ENCODE measurements around the gene SRRD. TPM values are rescaled to one million over a fixed set of nuclear protein-coding genes. Genes with fewer than 3 reads are reported as not detected.

Gene SRRD
- total RNA-seq, 1 experiment from 2014 or later = 25.1 TPM

DNA sequence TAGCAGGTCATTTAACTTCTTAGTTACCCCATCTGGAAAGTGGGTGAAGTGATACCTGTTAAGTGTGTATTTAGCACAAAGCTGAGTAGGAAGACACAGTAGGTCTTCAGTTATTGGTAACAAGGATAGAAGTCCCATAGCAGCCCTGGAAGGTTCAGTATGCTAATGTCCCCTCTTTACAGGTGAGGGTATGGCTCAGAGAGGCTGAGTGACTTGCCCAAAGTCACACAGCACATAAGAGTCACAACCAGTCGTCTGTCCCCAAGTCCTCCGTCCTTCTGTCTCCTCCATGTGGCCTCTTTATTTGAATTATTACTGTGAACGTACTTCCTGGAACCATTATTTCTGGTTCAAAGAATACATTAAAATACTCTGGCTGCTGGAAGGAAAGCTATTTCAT is 44.1 kb upstream of the SRRD start (continued):
- TF ChIP-seq, protein P1, sequence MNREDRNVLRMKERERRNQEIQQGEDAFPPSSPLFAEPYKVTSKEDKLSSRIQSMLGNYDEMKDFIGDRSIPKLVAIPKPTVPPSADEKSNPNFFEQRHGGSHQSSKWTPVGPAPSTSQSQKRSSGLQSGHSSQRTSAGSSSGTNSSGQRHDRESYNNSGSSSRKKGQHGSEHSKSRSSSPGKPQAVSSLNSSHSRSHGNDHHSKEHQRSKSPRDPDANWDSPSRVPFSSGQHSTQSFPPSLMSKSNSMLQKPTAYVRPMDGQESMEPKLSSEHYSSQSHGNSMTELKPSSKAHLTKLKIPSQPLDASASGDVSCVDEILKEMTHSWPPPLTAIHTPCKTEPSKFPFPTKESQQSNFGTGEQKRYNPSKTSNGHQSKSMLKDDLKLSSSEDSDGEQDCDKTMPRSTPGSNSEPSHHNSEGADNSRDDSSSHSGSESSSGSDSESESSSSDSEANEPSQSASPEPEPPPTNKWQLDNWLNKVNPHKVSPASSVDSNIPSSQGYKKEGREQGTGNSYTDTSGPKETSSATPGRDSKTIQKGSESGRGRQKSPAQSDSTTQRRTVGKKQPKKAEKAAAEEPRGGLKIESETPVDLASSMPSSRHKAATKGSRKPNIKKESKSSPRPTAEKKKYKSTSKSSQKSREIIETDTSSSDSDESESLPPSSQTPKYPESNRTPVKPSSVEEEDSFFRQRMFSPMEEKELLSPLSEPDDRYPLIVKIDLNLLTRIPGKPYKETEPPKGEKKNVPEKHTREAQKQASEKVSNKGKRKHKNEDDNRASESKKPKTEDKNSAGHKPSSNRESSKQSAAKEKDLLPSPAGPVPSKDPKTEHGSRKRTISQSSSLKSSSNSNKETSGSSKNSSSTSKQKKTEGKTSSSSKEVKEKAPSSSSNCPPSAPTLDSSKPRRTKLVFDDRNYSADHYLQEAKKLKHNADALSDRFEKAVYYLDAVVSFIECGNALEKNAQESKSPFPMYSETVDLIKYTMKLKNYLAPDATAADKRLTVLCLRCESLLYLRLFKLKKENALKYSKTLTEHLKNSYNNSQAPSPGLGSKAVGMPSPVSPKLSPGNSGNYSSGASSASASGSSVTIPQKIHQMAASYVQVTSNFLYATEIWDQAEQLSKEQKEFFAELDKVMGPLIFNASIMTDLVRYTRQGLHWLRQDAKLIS (CRISPR knock-in tag; IDR thresholded peaks at IDR 0.05; ENCODE audit: borderline replicate concordance) = no peak
- TF ChIP-seq FOXP1 (CRISPR knock-in tag; IDR thresholded peaks at IDR 0.05; ENCODE audit: borderline replicate concordance) = no peak
- TF ChIP-seq RORB (CRISPR knock-in tag; IDR thresholded peaks at IDR 0.05) = no peak
- no peak for TF ChIP-seq NFE2L1 (CRISPR knock-in tag; IDR thresholded peaks at IDR 0.05)
- no peak for TF ChIP-seq FOXK1 (CRISPR knock-in tag; IDR thresholded peaks at IDR 0.05)

DNA sequence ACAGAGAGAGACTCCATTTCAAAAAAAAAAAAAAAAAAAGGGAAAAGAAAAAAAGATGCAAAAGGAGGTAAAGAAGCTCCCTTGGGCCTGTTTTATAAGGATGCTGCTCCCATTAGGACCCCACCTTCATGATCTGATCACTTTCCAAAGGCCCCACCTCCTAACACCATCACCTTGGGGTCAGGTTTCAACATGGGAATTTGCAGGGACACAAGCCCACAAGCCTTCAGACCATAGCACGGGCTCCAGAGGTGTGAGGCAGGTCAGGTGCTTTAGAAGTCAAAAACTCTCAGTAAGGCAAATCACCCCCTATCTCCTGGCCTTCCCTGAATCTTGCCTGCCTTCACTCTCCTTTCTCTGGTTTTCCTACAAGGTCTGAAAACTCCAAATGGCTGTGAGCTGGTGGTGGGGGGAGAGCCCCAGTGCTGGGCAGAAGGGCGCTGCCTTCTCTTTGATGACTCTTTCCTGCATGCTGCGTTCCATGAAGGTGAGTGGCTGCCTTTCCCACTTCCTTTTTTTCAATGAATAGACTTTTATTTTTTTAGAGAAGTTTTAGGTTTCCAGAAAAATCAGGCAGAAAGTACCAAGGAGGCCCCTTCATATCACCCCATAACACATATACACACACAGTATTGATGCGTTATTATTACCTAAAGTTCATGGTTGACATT is 41.5 kb upstream of the SRRD start:
- Mint-ChIP-seq H3K27ac (peak overlapping the region; percentile 88), H3K27me3 (ENCODE audit: low read depth) (no peaks in the 10 kb centered on the region), H3K36me3 (no peaks in the 10 kb centered on the region), H3K9me3 (no peaks in the 10 kb centered on the region), H3K4me3 (no peak overlapping the region), H3K4me1 (peaks cover 5% of the 10 kb centered on the region)
- peak; percentile 75 for ATAC-seq
- ChIA-PET POLR2A (no interaction called here), CTCF (interaction anchor here (0.6 to 1.5 kb wide), 2 partner anchors 61 to 78 kb away, joined by 4 to 8 read pairs; no protein-coding TSS in a partner anchor)
- DNase-seq (ENCODE audit: low spot score) = no peak
- no peak for TF ChIP-seq SMAD3 (CRISPR knock-in tag; IDR thresholded peaks at IDR 0.05; ENCODE audit: borderline replicate concordance)
- TF ChIP-seq MXD4 (CRISPR knock-in tag; IDR thresholded peaks at IDR 0.05; ENCODE audit: borderline replicate concordance) = no peak
- TF ChIP-seq ZNF121 (CRISPR knock-in tag; IDR thresholded peaks at IDR 0.05) = no peak
- no peak for TF ChIP-seq FOXJ3 (CRISPR knock-in tag; IDR thresholded peaks at IDR 0.05; ENCODE audit: borderline replicate concordance)
- TF ChIP-seq ESRRA (CRISPR knock-in tag; IDR thresholded peaks at IDR 0.05; ENCODE audit: borderline replicate concordance) = no peak
- no peak for TF ChIP-seq STAT6 (CRISPR knock-in tag; conservative IDR thresholded peaks at IDR 0.05; ENCODE audit: low read depth)
- no peak for TF ChIP-seq NFATC4 (CRISPR knock-in tag; IDR thresholded peaks at IDR 0.05)
- TF ChIP-seq SP1 (CRISPR knock-in tag; conservative IDR thresholded peaks at IDR 0.05) = no peak
- no peak for TF ChIP-seq ATF1 (CRISPR knock-in tag; IDR thresholded peaks at IDR 0.05)
- no peak for TF ChIP-seq ZNF317 (CRISPR knock-in tag; IDR thresholded peaks at IDR 0.05; ENCODE audit: borderline replicate concordance, low read depth)
- TF ChIP-seq, protein P2, sequence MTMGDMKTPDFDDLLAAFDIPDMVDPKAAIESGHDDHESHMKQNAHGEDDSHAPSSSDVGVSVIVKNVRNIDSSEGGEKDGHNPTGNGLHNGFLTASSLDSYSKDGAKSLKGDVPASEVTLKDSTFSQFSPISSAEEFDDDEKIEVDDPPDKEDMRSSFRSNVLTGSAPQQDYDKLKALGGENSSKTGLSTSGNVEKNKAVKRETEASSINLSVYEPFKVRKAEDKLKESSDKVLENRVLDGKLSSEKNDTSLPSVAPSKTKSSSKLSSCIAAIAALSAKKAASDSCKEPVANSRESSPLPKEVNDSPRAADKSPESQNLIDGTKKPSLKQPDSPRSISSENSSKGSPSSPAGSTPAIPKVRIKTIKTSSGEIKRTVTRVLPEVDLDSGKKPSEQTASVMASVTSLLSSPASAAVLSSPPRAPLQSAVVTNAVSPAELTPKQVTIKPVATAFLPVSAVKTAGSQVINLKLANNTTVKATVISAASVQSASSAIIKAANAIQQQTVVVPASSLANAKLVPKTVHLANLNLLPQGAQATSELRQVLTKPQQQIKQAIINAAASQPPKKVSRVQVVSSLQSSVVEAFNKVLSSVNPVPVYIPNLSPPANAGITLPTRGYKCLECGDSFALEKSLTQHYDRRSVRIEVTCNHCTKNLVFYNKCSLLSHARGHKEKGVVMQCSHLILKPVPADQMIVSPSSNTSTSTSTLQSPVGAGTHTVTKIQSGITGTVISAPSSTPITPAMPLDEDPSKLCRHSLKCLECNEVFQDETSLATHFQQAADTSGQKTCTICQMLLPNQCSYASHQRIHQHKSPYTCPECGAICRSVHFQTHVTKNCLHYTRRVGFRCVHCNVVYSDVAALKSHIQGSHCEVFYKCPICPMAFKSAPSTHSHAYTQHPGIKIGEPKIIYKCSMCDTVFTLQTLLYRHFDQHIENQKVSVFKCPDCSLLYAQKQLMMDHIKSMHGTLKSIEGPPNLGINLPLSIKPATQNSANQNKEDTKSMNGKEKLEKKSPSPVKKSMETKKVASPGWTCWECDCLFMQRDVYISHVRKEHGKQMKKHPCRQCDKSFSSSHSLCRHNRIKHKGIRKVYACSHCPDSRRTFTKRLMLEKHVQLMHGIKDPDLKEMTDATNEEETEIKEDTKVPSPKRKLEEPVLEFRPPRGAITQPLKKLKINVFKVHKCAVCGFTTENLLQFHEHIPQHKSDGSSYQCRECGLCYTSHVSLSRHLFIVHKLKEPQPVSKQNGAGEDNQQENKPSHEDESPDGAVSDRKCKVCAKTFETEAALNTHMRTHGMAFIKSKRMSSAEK (CRISPR knock-in tag; IDR thresholded peaks at IDR 0.05; ENCODE audit: borderline replicate concordance) = no peak
- TF ChIP-seq CREM (CRISPR knock-in tag; IDR thresholded peaks at IDR 0.05) = no peak
- TF ChIP-seq, protein P1 (CRISPR knock-in tag; IDR thresholded peaks at IDR 0.05; ENCODE audit: borderline replicate concordance) = no peak
- no peak for TF ChIP-seq PREB (CRISPR knock-in tag; IDR thresholded peaks at IDR 0.05; ENCODE audit: borderline replicate concordance)
- no peak for TF ChIP-seq JUN (CRISPR knock-in tag; IDR thresholded peaks at IDR 0.05)
